ENCODE results near the gene NRXN3. TPM values are rescaled to one million over a fixed set of nuclear protein-coding genes. Genes with fewer than 3 reads are reported as not detected.

NRXN3 gene
- total RNA-seq, 1 donor from 2014 or later: 1.6 TPM

GRCh38 chr14:79278286-79278797 lies 1108.2 kb downstream of the NRXN3 start:
- no peaks in the 10 kb centered on the region for H3K36me3 ChIP-seq (ENCODE audit: control insufficient read depth, insufficient read depth, low read length)
- H3K4me3 ChIP-seq (ENCODE audit: low read depth, low read length): peak overlapping the region; percentile 47
- peaks cover 6% of the 10 kb centered on the region for H3K27me3 ChIP-seq (ENCODE audit: control insufficient read depth, insufficient read depth, low read length)
- TF ChIP-seq, protein P1, sequence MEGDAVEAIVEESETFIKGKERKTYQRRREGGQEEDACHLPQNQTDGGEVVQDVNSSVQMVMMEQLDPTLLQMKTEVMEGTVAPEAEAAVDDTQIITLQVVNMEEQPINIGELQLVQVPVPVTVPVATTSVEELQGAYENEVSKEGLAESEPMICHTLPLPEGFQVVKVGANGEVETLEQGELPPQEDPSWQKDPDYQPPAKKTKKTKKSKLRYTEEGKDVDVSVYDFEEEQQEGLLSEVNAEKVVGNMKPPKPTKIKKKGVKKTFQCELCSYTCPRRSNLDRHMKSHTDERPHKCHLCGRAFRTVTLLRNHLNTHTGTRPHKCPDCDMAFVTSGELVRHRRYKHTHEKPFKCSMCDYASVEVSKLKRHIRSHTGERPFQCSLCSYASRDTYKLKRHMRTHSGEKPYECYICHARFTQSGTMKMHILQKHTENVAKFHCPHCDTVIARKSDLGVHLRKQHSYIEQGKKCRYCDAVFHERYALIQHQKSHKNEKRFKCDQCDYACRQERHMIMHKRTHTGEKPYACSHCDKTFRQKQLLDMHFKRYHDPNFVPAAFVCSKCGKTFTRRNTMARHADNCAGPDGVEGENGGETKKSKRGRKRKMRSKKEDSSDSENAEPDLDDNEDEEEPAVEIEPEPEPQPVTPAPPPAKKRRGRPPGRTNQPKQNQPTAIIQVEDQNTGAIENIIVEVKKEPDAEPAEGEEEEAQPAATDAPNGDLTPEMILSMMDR (IDR thresholded peaks at IDR 0.05; ENCODE audit: insufficient read depth, low read length, poor library complexity, severe bottlenecking): no peak
- DNase-seq (ENCODE audit: low read depth): no peak

DNA sequence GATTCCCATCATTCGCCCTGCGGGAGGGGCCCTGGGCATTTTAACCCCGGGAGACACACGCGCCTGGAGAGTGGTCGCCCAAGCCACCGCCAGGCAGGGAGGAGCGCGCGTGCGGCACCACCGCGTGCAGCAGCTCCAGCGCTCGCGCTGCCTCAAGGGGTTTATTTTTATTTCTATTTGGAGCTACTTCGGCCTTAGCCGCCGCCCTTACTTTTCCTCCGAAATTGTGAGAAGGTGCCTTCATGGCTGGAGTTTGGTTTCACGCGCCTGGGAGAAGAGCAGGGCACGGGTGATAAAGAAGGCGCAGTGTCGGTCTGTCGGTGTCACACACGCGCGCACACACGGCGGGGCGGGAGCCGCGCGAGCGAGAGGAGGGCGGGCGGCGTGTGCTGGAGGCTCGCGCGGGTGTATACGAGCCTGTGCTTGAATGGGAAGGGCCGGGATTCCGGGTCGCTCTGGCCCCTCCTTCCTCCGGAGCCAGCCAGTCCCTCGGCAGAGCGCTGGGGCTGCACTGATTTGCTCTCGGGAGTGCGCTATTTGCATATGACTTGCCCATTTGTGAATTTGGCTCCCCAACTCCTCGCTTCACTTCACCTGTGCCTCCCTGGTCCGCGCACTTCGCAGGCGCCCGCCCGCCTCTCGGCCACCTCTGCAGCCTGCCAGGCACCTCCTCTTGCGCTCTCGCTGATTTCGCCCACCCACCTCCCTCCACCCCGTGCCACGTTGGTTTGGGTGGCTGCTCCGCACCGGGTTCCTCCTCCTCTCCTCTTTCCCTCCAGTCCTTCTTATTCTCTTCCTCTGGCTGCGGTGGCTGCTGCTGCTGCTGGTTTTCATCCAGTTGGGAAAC lies 1108.8 kb downstream of the NRXN3 start:
- peak; percentile 76 for DNase-seq (ENCODE audit: low read depth)
- peak overlapping the region; percentile 47 for H3K4me3 ChIP-seq (ENCODE audit: low read depth, low read length)
- peaks cover 6% of the 10 kb centered on the region for H3K27me3 ChIP-seq (ENCODE audit: control insufficient read depth, insufficient read depth, low read length)
- TF ChIP-seq, protein P1 (IDR thresholded peaks at IDR 0.05; ENCODE audit: insufficient read depth, low read length, poor library complexity, severe bottlenecking): no peak
- no peaks in the 10 kb centered on the region for H3K36me3 ChIP-seq (ENCODE audit: control insufficient read depth, insufficient read depth, low read length)

DNA sequence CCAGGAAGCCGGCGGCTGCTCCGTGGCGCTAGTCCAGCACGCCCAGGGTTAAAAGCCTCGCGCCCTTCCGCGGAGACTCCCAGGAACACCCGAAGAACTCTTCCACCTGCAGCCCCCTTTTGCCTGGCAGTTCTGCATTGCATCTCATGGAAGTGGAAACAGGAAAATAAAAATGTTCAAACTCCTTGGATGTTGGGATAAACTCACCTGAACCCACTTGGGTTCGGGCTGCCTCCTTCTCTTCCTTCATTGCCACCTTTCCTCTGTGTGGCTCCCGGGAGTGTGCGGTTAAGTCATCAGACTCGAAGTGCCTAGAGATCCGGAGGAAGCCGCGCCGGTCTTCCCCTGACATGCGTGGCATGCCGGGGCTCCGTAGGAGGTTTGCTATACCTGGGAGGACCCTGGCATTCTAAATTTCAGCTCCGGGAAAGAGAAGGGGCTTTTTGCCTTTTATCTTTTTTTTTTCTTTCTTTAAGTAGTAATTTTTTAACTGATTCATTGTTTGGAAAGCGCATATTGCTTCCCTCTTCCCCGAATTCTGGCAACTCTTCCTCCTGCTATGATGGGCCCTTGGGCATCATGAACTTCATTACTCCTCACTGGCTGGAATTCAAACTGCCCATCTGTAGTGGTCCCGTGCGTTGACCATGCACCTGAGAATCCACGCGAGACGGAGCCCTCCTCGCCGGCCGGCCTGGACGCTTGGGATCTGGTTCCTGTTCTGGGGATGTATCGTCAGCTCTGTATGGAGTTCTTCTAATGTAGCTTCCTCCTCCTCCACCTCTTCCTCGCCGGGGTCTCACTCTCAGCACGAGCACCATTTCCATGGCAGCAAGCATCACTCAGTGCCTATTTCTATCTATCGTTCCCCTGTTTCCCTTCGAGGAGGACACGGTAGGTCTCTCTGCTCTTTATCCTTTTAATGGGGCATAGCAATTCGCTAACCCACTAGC lies 1109.7 kb downstream of the NRXN3 start:
- H3K27me3 ChIP-seq (ENCODE audit: control insufficient read depth, insufficient read depth, low read length): peaks cover 6% of the 10 kb centered on the region
- H3K36me3 ChIP-seq (ENCODE audit: control insufficient read depth, insufficient read depth, low read length): no peaks in the 10 kb centered on the region
- no peak for DNase-seq (ENCODE audit: low read depth)
- H3K4me3 ChIP-seq (ENCODE audit: low read depth, low read length): peak overlapping the region; percentile 47
- TF ChIP-seq, protein P1 (IDR thresholded peaks at IDR 0.05; ENCODE audit: insufficient read depth, low read length, poor library complexity, severe bottlenecking): no peak

DNA sequence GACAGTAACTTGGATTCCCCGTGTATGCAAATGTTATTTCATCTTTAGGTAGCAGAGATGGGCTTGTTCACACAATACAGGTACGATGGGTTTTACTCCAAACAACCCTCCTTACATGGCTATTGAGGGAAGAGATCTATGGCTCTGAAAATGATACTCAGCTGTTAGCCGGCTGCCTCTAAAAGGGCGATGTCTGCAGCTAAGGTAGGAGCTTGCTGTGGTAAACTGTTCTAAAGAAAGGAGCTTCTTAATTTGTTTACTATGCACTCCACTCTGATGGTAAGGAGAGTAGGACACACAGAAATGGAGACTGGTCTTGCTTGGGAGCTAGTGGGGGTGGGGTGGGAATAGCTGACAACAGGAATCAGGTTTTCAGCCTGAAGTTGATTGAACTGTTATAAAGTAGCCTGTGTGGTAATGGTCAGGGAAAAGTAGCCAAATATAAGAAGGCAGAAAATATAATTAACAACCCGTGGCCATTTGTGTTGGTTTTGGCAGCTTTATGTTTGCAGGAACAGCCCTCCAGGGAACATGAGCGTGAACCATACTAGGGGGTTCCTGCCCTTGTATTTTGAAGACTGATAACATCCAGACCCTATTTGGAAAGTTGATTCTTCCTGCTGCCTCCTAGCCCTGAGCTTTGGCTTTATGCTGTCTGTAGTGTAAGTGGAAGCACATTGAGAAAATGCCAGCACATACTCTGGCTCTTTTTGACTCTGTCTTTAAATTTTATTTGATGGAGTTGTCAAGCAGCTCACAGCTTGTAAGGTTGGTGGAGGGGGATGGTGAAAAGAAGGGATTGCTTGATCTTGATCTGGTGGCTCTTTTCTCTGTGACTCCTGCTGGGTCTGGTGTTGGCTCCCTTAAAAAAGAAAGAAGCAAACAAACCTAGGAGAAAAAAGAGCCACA lies 1111.3 kb downstream of the NRXN3 start:
- Histone ChIP-seq H3K27me3 (ENCODE audit: control insufficient read depth, insufficient read depth, low read length) (peaks cover 6% of the 10 kb centered on the region), H3K4me3 (ENCODE audit: low read depth, low read length) (no peak overlapping the region), H3K36me3 (ENCODE audit: control insufficient read depth, insufficient read depth, low read length) (no peaks in the 10 kb centered on the region)
- DNase-seq (ENCODE audit: low read depth): no peak
- TF ChIP-seq, protein P1 (IDR thresholded peaks at IDR 0.05; ENCODE audit: insufficient read depth, low read length, poor library complexity, severe bottlenecking): no peak

DNA sequence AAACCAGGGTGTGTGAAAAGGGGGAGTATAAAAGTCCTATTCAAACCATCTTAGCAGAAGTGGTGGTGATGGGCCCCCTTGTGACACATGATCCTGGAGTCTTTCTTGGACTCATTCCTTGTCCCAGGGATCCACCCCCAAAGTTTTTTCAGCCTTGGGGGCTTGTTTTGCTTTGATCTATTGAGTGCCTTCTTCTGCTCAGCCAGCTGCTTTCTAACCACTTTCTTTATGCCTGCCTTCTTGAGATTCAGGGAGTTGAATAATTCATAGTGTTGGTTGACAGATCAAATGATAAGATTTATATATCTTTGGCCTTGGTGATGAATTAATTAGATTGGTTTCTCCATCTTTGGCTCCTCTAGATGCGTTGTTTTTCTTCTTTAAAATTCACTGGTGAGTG lies 1114.4 kb downstream of the NRXN3 start:
- H3K36me3 ChIP-seq (ENCODE audit: control insufficient read depth, insufficient read depth, low read length): no peaks in the 10 kb centered on the region
- H3K27me3 ChIP-seq (ENCODE audit: control insufficient read depth, insufficient read depth, low read length): peaks cover 3% of the 10 kb centered on the region
- TF ChIP-seq, protein P1 (IDR thresholded peaks at IDR 0.05; ENCODE audit: insufficient read depth, low read length, poor library complexity, severe bottlenecking): no peak
- no peak overlapping the region for H3K4me3 ChIP-seq (ENCODE audit: low read depth, low read length)
- DNase-seq (ENCODE audit: low read depth): no peak
